ENCODE data around the gene CPXM1.
A peak's percentile ranks its signal among the peaks of the same experiment; 100 is the strongest.

CPXM1 gene

DNA sequence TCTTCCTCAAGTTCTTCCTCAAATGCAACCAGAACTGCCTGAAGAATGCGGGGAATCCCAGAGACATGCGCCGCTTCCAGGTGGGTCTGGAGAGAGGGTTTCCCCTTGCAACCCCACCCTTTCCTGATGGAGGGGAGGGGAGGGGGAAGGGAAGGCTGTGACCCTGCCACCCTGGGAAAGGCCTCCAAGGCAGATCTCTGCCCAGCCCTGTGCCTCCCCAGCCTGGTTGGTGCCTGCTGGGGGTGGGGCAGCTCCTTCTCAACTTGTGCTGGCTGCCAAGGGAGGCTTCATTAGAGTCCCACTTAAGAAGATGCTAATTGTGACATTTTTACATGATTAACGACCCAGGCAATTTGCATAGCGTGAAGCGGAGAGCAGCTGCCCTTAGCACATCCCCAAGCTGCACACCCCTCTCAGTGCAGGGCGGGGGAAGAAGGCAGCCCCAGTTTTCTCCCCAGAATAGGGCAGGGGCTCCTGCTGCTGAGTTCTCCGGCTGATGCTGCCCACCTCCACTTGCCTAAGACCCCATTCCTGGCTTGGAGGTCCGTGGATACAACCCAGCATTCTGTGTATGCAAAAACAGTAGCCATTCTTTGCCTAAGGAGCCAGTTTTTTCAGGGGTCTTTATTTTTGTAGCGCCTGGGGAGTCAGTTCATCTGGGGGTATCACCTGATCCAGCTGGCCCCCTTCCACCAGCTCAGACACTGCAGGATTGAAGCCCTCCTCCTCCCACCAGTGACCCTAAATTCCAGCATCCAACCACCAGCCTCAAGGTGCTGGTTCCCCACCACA is 51.7 kb downstream of the CPXM1 start:
- no peak for DNase-seq (ENCODE audit: low spot score)

DNA sequence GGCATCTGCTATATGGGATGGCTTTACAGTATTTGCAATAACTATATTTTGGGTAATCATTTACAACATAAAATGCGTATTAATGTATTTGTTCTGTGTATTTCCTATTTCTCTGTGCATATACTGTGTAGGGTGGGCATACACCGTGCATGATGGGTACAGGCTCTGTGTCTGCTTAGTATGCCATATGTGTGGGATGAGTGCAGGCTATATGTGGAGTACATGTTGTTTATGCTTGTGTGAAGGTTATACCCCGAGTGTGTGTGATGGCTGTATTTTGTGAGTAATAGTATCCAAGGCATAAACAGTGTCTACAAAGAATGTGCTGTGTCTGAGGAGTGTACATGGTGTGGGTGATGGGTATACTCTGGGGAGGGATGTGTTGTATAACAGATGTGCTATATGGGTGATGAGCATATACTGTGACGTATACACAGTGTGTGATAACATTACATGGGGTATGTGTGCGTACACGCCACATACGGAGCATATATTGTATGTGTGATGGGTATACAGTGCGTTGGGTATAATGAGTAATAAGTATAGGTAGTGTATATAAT is 52.7 kb downstream of the CPXM1 start:
- no peak for DNase-seq (ENCODE audit: low spot score)

DNA sequence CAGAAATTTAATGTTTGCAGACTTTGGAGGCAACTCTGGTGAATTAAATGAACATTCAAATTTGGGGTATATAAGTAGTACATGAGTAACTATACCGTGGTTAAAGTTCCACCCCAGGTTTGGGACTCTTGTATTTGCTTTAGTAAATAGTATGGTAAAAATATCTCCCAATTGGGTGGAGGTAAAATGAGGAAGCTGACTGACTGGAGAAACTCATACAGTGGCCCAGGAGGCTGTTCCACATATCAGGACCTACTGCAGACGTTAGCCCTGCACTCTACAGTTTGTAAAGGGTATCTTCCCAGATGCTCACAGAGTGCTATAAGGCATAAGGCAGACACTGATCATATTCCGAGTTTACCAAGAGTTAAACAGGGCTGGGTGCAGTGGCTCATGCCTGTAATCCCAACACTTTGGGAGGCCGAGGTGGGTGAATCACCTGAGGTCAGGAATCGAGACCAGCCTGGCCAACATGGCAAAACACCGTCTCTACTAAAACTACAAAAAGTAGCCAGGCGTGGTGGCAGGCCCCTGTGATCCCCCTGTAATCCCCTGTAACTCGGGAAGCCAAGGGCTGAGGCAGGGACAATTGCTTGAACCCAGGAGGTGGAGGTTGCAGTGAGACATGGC is 53.7 kb downstream of the CPXM1 start:
- DNase-seq (ENCODE audit: low spot score): no peak

DNA sequence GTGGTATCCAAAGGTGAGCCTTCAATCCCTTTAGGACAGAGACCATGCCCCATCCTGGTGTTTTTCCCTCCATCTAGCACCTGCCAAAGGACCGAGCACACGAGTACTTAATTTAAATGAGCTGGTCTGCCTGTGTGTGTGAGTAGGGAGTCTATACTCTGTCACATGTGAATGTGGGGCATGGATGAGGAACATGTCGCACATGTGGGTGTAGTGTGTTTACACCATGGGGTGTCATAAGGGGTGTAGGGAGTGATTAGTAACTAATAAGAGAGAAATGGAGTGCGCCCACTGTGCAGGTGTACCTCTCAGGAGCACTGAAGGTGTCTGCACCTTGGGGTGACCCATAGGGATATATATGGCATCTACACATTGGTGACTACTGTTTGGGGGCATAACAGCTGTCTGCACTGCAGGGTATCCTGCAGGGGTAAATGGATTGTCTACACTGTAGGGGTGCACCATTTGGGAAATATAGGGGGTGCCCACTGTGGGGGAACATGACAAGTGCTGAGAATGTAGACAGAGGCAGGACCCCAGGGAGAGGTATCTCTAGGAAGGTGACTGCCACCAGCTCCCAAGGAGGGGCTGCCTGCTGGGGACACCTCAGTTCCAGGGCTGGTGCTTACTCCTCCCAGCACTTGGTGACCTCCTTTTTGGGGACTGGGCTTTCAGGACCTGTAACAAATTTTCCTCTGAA is 54.3 kb downstream of the CPXM1 start:
- no peak for DNase-seq (ENCODE audit: low spot score)

DNA sequence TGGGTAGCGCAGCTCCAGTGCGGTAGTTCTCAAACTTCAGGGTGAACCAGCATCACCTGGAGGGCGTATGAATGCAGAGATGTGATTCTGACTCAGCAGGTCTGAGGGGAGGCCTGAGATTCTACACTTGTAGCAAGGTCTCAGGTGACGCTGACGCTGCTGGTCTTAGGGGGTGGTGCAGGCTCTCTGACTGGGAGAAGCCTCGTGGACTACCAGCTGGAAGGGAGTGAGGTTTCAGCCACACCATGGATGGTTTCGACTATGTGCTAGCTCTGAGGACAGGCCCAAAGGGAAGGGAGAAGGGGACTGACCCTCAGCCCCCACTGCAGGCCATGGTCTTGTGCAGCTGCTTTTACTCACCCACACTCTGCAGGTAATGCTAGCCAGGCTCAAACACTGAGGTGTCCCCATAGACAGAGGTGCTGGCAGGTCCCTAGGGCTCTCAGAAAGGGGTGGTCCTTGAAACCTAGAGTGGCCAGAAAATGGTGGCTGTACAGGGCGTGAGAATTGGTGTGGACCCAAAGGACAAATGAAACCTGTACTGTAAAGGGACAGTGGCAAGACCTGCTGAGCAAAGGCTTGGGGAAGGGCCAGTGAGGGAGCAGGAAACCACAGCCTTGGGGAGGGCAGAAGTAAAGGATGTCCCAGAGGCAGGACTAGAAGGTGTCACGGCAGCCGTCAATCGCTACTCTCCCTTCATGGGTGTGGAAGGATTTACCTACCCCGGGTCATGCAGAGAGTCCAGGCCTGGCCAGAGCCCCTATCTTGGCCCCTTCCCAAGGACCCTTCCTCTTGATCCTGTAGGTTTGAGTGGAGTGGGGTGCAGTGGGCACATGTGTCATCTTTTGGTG is 55.1 kb downstream of the CPXM1 start:
- peak; percentile 51 for DNase-seq (ENCODE audit: low spot score)

Data from left forelimb (tissue), 1 donor.